ENCODE data around the gene MOCS1.

- TF ChIP-seq, protein P1, sequence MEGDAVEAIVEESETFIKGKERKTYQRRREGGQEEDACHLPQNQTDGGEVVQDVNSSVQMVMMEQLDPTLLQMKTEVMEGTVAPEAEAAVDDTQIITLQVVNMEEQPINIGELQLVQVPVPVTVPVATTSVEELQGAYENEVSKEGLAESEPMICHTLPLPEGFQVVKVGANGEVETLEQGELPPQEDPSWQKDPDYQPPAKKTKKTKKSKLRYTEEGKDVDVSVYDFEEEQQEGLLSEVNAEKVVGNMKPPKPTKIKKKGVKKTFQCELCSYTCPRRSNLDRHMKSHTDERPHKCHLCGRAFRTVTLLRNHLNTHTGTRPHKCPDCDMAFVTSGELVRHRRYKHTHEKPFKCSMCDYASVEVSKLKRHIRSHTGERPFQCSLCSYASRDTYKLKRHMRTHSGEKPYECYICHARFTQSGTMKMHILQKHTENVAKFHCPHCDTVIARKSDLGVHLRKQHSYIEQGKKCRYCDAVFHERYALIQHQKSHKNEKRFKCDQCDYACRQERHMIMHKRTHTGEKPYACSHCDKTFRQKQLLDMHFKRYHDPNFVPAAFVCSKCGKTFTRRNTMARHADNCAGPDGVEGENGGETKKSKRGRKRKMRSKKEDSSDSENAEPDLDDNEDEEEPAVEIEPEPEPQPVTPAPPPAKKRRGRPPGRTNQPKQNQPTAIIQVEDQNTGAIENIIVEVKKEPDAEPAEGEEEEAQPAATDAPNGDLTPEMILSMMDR (IDR thresholded peaks at IDR 0.05): no peak
- no peak for TF ChIP-seq POLR2A (IDR thresholded peaks at IDR 0.05)
Observed at GRCh38 chr6:39855356-39855995, 78.8 kb downstream of the MOCS1 start.
